ENCODE results near the gene CYP27A1. TPM values are rescaled to one million over a fixed set of nuclear protein-coding genes. Genes with fewer than 3 reads are reported as not detected.

The CYP27A1 gene
- total RNA-seq, 1 experiment from 2014 or later, result 0.94 TPM

DNA sequence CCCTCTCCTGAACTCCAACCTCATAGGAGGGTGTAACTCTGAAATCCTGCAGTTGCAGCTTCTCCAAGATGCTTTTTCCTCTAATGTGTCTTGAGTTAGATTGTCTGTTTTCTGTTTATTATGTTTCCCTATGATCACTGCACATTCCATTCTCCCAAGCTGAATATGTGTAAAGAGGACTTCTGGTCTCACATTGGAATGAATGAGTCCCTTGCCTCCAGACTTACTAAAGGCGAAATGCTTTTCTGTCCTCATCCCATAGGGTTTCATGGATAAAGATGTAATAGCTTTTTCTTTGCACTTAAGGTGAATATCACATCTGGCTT, 35.5 kb upstream of the CYP27A1 start:
- H3K4me2 ChIP-seq, result no peak overlapping the region
- H3K79me2 ChIP-seq (ENCODE audit: low read depth), result no peaks in the 10 kb centered on the region
- H3K4me3 ChIP-seq, result no peak overlapping the region
- no peaks in the 10 kb centered on the region for H3K9me2 ChIP-seq (ENCODE audit: insufficient read depth)
- H3K27ac ChIP-seq, result no peak overlapping the region
- no peak for TF ChIP-seq EZH2 (IDR thresholded peaks at IDR 0.05; ENCODE audit: low read depth)
- TF ChIP-seq, protein P1, sequence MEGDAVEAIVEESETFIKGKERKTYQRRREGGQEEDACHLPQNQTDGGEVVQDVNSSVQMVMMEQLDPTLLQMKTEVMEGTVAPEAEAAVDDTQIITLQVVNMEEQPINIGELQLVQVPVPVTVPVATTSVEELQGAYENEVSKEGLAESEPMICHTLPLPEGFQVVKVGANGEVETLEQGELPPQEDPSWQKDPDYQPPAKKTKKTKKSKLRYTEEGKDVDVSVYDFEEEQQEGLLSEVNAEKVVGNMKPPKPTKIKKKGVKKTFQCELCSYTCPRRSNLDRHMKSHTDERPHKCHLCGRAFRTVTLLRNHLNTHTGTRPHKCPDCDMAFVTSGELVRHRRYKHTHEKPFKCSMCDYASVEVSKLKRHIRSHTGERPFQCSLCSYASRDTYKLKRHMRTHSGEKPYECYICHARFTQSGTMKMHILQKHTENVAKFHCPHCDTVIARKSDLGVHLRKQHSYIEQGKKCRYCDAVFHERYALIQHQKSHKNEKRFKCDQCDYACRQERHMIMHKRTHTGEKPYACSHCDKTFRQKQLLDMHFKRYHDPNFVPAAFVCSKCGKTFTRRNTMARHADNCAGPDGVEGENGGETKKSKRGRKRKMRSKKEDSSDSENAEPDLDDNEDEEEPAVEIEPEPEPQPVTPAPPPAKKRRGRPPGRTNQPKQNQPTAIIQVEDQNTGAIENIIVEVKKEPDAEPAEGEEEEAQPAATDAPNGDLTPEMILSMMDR (conservative IDR thresholded peaks at IDR 0.05), result no peak
- ChIA-PET CTCF (no interaction called here), POLR2A (ENCODE audit: unreplicated experiment) (no interaction called here)
- no peaks in the 10 kb centered on the region for H4K20me1 ChIP-seq (ENCODE audit: insufficient read depth)
- H2AFZ ChIP-seq, result no peak overlapping the region
- no peaks in the 10 kb centered on the region for H3F3A ChIP-seq (ENCODE audit: insufficient read depth, low read depth)
- H3K27me3 ChIP-seq (ENCODE audit: insufficient read depth, low read depth), result no peaks in the 10 kb centered on the region
- H3K36me3 ChIP-seq (ENCODE audit: low read depth), result peaks cover 45% of the 10 kb centered on the region
- intact Hi-C loops (cut with micrococcal nuclease; ENCODE audit: unreplicated experiment), result no loop called here
- H3K4me1 ChIP-seq (replicated peaks; ENCODE audit: insufficient read depth), result peaks cover 14% of the 10 kb centered on the region
- DNase-seq, result no peak
- no peaks in the 10 kb centered on the region for H3K9me3 ChIP-seq (ENCODE audit: insufficient read depth, low read depth)
- no TSS peak for BruUV-seq (replicated peaks)

DNA sequence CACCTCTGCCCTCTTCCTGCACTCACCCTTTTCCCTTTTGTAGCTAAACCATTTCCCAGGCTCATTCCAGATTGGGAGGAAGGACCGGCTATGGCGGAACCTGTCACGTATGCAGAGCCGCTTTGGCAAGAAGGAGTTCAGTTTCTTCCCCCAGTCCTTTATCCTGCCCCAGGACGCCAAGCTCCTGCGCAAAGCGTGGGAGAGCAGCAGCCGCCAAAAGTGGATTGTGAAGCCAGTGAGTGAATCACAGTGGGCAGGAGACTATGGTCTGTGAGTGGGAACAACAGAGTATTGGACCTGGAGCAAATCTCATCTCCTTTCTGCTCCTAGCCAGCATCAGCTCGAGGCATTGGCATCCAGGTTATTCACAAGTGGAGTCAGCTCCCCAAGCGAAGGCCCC, 35.0 kb upstream of the CYP27A1 start:
- ChIA-PET POLR2A (ENCODE audit: unreplicated experiment) (no interaction called here), CTCF (no interaction called here)
- H3F3A ChIP-seq (ENCODE audit: insufficient read depth, low read depth), result no peaks in the 10 kb centered on the region
- H3K27ac ChIP-seq, result no peak overlapping the region
- peaks cover 14% of the 10 kb centered on the region for H3K4me1 ChIP-seq (replicated peaks; ENCODE audit: insufficient read depth)
- H3K4me3 ChIP-seq, result no peak overlapping the region
- no peaks in the 10 kb centered on the region for H3K9me2 ChIP-seq (ENCODE audit: insufficient read depth)
- H3K36me3 ChIP-seq (ENCODE audit: low read depth), result peaks cover 45% of the 10 kb centered on the region
- no peak for DNase-seq
- H4K20me1 ChIP-seq (ENCODE audit: insufficient read depth), result no peaks in the 10 kb centered on the region
- H3K79me2 ChIP-seq (ENCODE audit: low read depth), result no peaks in the 10 kb centered on the region
- no peaks in the 10 kb centered on the region for H3K9me3 ChIP-seq (ENCODE audit: insufficient read depth, low read depth)
- intact Hi-C loops (cut with micrococcal nuclease; ENCODE audit: unreplicated experiment), result no loop called here
- no peak overlapping the region for H3K4me2 ChIP-seq
- H3K27me3 ChIP-seq (ENCODE audit: insufficient read depth, low read depth), result no peaks in the 10 kb centered on the region
- no peak for TF ChIP-seq EZH2 (IDR thresholded peaks at IDR 0.05; ENCODE audit: low read depth)
- TF ChIP-seq, protein P1 (conservative IDR thresholded peaks at IDR 0.05), result no peak
- no peak overlapping the region for H2AFZ ChIP-seq
- no TSS peak for BruUV-seq (replicated peaks)

DNA sequence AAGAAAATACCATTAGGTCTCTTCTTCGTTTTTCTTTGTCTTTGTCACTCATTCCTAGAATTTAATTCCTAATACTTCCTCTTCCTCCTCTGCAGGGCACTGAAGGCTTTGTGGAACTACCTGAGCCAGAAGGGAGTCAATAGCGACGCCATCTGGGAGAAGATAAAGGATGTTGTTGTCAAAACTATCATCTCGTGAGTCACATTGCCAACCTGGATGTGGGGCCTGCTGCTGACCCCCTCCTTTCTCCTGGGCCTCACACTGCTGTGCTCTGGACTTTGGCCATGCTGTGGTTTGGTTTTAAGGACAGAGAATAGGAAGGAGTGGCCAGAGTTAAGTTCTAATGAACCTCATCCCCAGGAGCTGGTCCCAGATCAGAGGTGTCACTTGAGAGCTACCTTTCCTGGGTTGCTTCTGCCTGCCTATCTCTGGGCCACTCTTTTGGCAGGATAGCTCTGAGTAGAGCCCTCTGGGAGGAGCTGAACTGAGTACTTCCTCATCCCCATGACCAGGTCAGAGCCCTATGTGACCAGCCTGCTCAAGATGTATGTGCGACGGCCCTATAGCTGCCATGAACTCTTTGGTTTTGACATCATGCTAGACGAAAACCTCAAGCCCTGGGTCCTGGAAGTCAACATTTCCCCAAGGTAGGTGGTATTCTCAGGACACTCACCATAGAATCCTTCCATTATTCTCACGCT, 33.1 kb upstream of the CYP27A1 start:
- H3K9me2 ChIP-seq (ENCODE audit: insufficient read depth), result no peaks in the 10 kb centered on the region
- H3K4me1 ChIP-seq (replicated peaks; ENCODE audit: insufficient read depth), result peaks cover 14% of the 10 kb centered on the region
- peaks cover 36% of the 10 kb centered on the region for H3K36me3 ChIP-seq (ENCODE audit: low read depth)
- H3K4me2 ChIP-seq, result no peak overlapping the region
- H3K27ac ChIP-seq, result no peak overlapping the region
- intact Hi-C loops (cut with micrococcal nuclease; ENCODE audit: unreplicated experiment), result no loop called here
- no TSS peak for BruUV-seq (replicated peaks)
- no peaks in the 10 kb centered on the region for H3F3A ChIP-seq (ENCODE audit: insufficient read depth, low read depth)
- H3K79me2 ChIP-seq (ENCODE audit: low read depth), result no peaks in the 10 kb centered on the region
- H4K20me1 ChIP-seq (ENCODE audit: insufficient read depth), result no peaks in the 10 kb centered on the region
- CTCF ChIA-PET, result no interaction called here
- DNase-seq, result no peak
- no peaks in the 10 kb centered on the region for H3K27me3 ChIP-seq (ENCODE audit: insufficient read depth, low read depth)
- H3K4me3 ChIP-seq, result no peak overlapping the region
- TF ChIP-seq, protein P1 (conservative IDR thresholded peaks at IDR 0.05), result no peak
- no peak for TF ChIP-seq EZH2 (IDR thresholded peaks at IDR 0.05; ENCODE audit: low read depth)
- POLR2A ChIA-PET (ENCODE audit: unreplicated experiment), result no interaction called here
- H3K9me3 ChIP-seq (ENCODE audit: insufficient read depth, low read depth), result no peaks in the 10 kb centered on the region
- no peak overlapping the region for H2AFZ ChIP-seq

Data from PC-9 (cell line).